Right forelimb (tissue), 1 donor: ENCODE measurements around the gene PCCA.
"Not testable (repeated sequence)": the region's sequence is repeated elsewhere in the genome, so short reads cannot be mapped to it uniquely, and the experiment has no call there.

ENCODE experiments used
- DNase-seq: peaks from one replicate; pipeline ENCODE4 v3.0.0-alpha.2; 2018

The PCCA gene

GRCh38 chr13:100203696-100204367 lies 114.9 kb downstream of the PCCA start:
- DNase-seq = no peak

DNA sequence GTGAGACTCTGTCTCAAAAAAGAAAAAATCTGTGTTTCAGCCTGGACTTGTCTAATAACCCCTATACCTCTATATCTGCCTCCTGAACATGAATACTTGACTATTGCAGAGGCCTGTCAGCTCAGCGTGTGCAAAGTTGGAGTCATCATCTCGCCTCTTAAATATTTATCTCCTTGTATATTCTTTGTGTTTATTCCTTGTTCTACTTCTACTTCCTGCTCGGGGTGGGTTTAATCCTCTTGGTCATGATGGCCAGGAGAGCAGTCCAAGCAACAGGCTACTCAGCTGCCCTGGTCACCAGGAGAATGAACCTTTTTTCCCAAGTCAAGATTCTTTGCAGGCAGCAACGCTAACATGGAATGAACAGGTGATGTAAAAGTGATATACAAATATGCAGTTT lies 119.1 kb downstream of the PCCA start:
- no peak for DNase-seq

DNA sequence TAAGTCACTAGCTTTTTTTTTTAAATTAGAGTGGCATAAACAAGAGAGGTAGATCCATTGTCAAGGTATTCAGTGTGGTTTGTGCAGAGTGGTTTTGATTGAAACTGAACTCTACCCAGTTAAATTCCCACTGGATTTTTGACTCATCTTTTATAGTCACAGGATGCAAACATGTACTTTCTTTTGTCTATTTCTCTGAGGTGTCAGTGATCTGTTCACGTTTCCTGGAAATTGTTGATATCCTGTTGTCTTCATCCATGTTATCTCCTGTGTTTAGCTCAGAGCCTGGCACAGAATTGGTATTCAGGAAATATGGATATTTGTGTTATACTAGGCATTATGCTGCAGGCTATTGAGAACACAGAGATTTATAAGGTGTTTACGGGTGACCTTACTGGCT lies 119.7 kb downstream of the PCCA start:
- no peak for DNase-seq

- DNase-seq = no peak
These were observed 121.2 kb downstream of the PCCA start for GRCh38 chr13:100209857-100210825.

- no peak for DNase-seq
These were observed 122.3 kb downstream of the PCCA start for GRCh38 chr13:100211016-100211710.

DNA sequence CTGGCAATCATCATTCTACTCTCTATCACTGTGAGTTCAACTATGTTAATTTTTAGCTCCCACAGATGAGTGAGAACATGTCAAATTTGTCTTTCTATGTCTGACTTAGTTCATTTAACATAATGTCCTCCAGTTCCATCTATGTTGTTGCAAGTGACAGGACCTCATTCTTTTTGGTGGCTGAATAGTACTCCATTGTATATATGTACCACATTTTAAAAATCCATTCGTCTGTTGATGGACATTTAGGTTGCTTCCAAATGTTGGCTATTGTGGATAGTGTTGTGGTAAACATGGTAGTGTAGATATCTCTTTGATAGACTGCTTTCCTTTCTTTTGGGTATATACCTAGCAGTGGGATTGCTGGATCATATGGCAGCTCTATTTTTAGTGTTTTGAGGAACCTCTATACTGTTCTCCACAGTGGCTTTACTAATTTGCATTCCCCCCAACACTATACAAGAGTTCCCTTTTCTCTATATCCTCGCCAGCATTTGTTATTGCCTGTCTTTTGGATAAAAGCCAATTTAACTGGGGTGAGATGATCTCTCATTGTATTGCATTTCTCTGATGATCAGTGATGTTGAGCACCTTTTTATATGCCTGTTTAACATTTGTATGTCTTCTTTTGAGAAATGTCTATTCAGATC lies 124.1 kb downstream of the PCCA start:
- no peak for DNase-seq

GRCh38 chr13:100213576-100213975 lies 124.7 kb downstream of the PCCA start:
- no peak for DNase-seq

DNA sequence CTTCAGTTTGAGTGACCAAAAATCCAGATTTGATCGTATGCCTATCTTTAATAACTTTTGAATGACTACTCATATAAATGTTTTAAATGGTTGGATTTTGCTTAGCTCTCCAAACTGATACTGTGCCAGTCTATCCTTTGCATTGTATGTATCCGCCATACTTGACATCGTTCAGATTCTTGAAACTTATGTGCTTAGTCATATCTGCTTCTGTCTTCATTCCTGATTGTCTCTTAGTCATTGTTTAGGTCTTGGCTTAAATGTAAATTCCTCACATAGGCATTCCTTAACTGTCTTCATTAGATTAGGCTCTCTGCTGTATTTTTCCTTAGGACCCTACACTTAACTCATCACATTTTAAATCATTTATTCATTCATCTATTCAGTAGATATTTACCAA lies 126.0 kb downstream of the PCCA start:
- DNase-seq = no peak

DNA sequence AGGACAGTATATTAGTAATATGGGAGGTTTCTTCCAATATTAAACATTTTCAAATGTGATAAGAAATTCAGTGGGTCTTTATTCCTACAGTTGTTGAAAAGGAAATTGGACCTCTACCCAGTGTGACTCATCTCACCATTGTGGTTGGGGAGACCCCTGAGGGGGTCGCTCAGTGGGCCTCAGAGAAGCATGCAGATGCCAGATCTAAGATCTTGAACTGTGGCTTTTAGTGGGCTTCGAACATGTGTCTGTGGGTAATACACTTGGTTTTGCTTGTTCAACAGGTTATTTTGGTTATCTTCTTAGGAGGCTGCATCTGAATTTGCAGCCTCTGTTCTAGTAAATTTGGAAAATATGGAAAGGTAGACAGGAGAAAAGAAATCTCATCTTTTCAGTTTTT lies 132.3 kb downstream of the PCCA start:
- DNase-seq = no peak

GRCh38 chr13:100223966-100224530 lies 135.2 kb downstream of the PCCA start:
- DNase-seq = not testable (repeated sequence)

DNA sequence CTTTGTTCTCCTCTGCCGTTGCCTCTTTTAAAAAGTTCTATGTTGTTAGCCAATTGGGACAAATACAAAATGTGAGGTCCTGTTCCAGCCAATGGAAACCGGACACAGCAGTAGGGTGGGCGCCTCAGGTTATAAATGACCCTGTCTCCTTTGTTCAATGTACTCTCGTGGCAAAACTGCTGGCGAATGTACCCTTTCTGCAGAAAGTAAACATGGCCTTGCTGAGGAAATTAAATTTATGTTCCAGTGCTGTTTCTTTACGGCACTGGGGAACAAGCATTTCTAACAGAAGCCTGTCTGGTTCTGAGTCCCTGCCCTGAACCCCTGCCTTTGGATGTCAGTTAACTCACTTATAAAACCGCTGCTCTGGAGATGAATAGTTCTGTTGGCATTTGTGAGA lies 140.7 kb downstream of the PCCA start:
- DNase-seq = no peak

GRCh38 chr13:100230769-100231149 lies 141.9 kb downstream of the PCCA start:
- DNase-seq = no peak

- no peak for DNase-seq
These were observed 142.3 kb downstream of the PCCA start for GRCh38 chr13:100231176-100231575.

GRCh38 chr13:100234006-100234405 lies 145.1 kb downstream of the PCCA start:
- no peak for DNase-seq

DNA sequence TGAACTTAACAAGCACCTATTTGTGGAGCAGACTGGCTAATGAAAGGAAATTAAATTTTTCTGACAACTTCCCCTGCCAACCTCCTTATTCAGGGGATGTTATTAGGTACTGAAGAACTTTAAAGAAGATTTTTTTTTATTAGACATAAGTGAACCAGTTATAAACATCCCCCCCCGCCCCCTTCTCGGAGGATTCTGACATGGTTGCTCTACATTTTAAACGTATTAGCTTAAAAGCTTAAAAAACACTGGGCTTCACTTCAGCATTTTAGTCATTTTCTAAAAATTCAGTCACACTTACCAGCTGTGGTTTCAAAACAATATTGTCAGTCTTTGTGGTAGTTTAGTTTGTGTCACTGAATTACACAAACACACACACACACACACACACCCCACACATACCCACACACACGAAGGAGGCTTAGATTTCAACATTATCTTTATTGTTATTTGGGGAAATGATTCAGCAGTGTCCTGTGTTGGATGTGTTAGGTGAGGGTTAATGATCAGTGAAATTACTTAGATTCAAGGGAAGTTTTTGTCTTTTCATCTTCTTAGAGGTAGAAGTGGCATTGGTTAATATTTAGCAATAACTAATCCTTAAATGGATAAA lies 145.7 kb downstream of the PCCA start:
- no peak for DNase-seq

- DNase-seq = no peak
These were observed 146.5 kb downstream of the PCCA start for GRCh38 chr13:100235311-100235901.

- no peak for DNase-seq
These were observed 151.4 kb downstream of the PCCA start for GRCh38 chr13:100240109-100240779.

GRCh38 chr13:100244431-100244830 lies 155.5 kb downstream of the PCCA start:
- no peak for DNase-seq

- DNase-seq = no peak
These were observed 156.2 kb downstream of the PCCA start for GRCh38 chr13:100245104-100245503.

GRCh38 chr13:100247937-100248336 lies 159.0 kb downstream of the PCCA start:
- no peak for DNase-seq

DNA sequence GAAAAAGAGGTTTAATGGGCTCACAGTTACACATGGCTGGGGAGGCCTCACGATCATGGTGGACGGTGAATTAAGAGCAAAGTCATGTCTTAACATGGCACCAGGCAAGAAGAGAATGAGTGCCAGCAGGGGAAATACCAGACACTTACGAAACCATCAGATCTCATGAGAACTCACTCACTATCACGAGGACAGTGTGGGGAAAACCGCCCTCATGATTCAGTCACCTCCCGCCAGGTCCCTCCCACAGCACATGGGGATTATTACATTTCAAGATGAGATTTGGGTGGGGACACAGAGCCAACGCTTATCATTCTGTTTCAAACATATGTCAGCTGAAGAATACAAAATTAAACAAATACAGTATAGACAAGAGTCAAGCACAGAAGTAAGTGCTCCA lies 165.1 kb downstream of the PCCA start:
- no peak for DNase-seq
